KOPT-K1 (cell line): ENCODE data around the gene CLDN6.

Experiments
- H3K27ac ChIP-seq: fragments of 200-600 bp; sonication (generic); 2 replicates; pipeline ENCODE4 v1.5.1; 2016; ENCODE audit warnings: antibody characterized with exemption, mild to moderate bottlenecking, low read depth, low read length; ENCODE audit not compliant: poor library complexity, severe bottlenecking
- H3K36me3 ChIP-seq: fragments of 200-600 bp; sonication (generic); 2 replicates; pipeline ENCODE4 v1.5.1; 2017; ENCODE audit warnings: antibody characterized with exemption, mild to moderate bottlenecking, low read length, moderate library complexity; ENCODE audit not compliant: insufficient read depth
- H3K9me3 ChIP-seq: fragments of 200-600 bp; sonication (generic); 2 replicates; pipeline ENCODE4 v1.5.1; 2017; ENCODE audit warnings: antibody characterized with exemption, low read length, mild to moderate bottlenecking; ENCODE audit not compliant: insufficient read depth, poor library complexity, severe bottlenecking

The CLDN6 gene

DNA sequence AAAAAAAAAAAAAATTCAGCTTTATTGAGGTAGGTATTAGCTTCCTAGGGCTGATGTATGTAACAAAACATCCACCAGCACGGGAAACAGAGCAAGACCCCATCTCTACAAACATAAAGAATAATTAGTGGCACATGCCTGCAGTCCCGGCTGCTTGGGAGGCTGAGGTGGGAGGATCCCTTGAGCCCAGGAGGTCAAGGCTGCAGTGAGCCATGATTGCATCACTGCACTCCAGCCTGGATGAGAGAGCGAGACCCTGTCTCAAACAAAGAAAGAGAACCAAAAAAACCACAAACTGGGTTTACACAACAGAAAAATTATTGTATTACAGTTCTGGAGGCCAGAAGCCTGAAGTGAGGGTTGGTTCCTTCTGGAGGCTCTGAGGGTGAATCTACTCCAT lies 24.4 kb upstream of the CLDN6 start:
- H3K9me3 ChIP-seq: no peaks in the 10 kb centered on the region
- H3K36me3 ChIP-seq: no peaks in the 10 kb centered on the region
- no peak overlapping the region for H3K27ac ChIP-seq

DNA sequence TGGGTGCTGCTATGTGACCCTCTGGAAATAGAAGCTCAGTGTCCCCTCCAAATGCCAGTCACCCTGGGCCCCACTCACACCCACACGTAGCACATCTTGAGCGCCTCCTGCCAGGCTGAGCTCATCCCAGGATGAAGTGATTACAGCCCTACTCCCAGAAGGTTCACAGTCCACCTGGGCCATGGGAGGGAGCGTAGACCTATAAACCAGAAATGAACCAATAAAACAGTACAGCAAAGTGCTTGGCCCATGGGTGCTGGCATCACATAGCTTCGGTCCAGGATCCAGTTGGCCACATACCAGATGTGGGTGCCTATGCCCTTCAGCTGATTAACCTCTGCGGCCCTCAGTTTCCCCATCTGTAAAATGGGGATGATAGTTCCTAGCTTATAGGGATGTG lies 20.9 kb upstream of the CLDN6 start:
- Histone ChIP-seq H3K27ac (no peak overlapping the region), H3K9me3 (no peaks in the 10 kb centered on the region), H3K36me3 (no peaks in the 10 kb centered on the region)

DNA sequence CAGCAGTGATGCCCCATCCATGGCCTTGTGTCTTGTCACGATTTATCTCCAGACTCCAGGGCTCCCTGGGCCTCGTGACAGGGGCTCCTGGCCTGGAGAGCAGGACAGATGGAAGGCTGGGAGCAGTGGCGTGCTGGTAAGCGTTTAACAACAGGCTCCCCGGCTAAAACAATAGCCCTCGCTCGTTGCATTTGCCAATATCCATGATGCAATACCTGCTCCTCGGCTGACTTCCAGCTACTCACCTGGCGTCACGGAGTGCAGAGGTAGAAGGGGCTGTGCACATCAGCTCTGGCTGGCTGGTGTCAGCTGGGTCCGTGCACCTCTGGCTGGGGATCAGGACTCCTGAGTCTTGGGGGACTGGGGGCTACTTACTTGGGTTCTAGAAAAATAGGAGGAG lies 20.3 kb upstream of the CLDN6 start:
- Histone ChIP-seq H3K36me3 (no peaks in the 10 kb centered on the region), H3K9me3 (no peaks in the 10 kb centered on the region), H3K27ac (no peak overlapping the region)

DNA sequence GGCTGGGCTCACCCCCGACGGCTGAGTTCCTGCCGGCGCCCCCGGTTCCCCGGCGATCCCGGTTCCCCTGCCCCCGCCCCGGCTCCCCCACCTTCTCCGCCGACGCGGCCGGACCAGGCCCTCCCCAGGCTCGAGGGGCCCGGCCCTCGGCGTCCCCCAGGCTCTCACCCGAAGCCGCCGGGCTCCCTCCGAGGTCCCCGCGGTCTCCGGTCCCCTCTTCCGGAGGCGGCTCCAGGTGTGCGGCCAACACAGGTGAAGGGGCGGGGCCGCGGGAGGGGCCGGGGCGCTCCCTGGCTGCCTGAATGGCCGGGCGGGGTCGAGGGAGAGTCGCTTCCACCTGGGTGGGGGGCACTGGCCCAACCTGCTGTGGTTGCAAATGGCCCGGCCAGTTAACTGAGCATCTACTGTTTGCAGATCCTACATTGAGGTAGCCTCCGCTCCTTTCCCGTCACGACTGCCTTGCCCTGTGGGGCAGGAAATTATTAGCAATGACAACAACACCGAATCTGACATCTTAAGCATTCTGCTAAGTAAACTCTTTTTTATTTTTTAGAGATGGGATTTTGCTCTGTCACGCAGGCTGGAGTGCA lies 18.8 kb upstream of the CLDN6 start, which contains the start of gene BICDL2:
TSS of gene BICDL2 (minus strand) at position 219 of the 590 bp plus-strand sequence. CDS start 1,448 bp downstream, outside the sequence.
- Histone ChIP-seq H3K27ac (no peak within 1 kb of the TSS), H3K36me3 (no peaks in the 10 kb centered on the region), H3K9me3 (no peaks in the 10 kb centered on the region)

DNA sequence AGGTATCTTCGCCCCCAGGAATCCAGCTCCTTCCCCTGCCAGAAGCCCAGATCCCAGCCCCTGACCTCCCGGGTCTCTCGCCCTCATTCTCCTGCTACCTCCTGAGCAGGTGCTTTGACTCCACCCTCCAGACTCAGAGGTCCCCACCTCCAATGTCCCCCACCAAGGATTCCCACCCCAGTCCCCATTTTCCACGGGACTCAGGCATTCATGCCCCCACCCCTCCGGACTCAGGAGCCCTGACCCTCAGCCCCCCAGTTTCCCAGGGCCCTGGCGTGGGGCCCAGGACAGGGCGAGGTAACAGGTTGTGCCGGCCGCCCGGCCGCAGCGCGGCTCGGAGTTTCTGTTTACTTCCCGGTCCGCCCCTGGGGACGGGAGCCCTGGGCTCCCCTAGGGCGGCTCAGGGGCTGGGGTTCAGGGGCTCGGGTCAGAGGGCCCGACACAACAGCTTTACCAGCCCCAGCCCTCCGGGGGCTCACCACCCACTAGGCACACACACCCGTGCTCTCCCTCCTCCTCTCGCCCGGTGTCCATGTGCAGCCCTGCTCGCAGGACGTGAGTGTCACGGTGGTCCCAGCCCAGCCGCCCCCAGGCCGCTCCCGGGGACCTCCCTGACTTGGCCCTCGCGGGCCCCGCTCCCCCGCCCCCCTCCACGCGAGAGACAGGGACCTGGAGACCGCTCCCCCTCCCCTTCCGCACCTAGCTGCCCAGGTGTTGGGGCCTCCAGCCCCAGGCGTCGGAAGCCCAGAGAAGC lies 18.2 kb upstream of the CLDN6 start:
- no peaks in the 10 kb centered on the region for H3K36me3 ChIP-seq
- H3K27ac ChIP-seq: no peak overlapping the region
- no peaks in the 10 kb centered on the region for H3K9me3 ChIP-seq

DNA sequence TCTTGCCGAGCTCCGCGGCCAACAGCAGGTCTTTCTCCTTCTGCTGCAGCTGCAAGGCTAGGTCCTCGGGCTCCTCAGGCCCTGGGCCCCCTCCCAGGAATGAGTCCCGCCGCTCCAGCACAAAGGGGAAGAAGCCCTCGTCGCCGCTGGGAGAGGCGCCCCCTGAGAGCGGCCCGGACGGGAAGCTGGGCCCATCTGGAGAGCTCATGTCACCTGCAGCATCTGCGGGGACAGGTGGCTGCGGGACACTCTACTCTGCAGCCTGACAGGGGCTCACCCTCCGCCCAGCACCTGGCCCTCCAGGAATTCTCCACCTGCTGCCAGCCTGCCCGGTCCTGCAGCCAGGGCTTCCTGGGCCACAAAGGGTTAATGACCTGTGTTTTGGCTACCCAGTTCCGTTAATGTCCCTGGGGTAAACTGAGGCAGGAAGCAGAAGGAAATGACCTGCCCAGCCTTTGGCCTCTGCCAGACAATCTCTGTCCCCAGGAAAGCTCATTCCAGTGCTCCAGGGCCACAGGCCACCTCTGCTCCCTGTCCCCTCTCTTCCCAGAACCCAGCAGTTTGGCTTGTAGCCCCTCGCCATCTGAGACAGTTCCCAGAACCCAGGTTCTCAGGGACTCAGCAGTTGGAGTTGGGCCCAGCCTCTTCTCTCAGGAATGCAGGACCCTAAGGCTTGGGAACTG lies 17.4 kb upstream of the CLDN6 start:
- no peaks in the 10 kb centered on the region for H3K9me3 ChIP-seq
- H3K27ac ChIP-seq: no peak overlapping the region

DNA sequence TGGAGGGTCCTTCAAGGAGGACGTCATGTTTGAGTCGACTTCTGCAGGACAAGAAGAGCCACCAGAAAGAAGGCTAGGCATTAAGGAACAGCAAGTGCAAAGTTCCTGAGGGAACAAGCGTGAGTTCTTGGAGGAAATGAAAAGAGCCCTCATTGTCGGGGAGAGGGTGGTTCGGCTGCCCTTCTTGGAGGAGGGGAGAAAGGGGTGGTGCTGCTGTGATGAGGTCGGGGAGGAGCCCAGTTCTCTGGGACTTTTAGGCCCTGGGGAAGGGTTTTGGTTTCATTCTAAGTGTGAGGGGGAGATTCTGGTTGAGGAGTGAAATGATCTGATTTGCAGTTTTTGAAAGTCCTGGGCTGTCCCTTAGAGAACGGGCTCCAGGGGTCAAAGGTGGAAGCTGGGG lies 14.6 kb upstream of the CLDN6 start:
- H3K27ac ChIP-seq: no peak overlapping the region
- no peaks in the 10 kb centered on the region for H3K36me3 ChIP-seq
- H3K9me3 ChIP-seq: no peaks in the 10 kb centered on the region

More for the DNA sequence above, 17.4 kb upstream of the CLDN6 start:
- H3K36me3 ChIP-seq: no peaks in the 10 kb centered on the region

DNA sequence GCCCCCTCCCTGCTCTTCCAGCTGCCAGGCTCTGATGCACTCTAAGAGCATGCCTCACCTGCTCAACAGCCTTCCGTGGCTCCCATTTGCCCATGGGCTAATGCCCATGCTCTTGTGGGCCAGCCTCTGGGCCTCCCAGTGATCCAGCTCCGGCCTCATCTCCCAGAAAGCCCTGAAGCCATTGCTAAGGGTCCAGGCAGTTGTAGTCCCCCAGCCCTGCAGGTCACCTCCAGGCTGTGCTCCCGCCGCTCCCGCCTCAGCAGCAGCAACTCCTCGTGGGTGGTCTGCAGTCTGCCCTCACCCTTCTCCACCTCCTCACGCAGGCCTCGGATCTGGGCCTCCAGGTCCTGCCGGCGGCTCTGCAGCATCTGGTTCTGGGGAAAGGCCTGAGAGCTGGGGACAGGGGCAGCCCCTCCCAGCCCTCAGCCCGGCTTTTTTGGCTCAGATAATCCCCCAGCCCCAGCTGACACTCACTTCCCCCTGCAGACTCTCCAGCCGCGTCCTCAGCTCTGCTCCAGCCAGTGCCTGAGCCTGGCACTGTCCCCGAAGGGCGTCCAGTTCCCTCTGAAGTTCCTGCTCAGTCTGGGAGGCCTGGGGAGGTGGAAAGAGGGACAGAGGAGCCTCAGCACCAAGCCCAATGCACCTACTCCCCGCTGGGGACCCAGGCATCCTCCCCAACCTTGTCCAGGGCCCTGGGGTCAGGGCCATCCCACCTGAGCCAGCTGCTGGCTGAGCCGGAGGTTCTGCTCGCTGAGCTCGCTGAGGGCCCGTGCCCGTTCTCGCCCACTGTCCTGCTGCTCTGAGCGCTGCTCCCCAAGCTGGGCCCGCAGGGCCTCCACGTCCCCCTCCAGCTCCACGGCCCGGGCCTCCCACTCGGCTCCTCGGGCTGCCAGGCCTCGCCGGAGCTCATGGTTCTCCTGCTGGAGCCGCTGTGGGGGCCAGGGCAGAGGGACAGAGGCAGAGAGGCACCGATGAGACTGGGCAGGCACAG lies 12.5 kb upstream of the CLDN6 start:
- no peaks in the 10 kb centered on the region for H3K9me3 ChIP-seq
- H3K27ac ChIP-seq: no peak overlapping the region
- H3K36me3 ChIP-seq: peaks cover 20% of the 10 kb centered on the region

DNA sequence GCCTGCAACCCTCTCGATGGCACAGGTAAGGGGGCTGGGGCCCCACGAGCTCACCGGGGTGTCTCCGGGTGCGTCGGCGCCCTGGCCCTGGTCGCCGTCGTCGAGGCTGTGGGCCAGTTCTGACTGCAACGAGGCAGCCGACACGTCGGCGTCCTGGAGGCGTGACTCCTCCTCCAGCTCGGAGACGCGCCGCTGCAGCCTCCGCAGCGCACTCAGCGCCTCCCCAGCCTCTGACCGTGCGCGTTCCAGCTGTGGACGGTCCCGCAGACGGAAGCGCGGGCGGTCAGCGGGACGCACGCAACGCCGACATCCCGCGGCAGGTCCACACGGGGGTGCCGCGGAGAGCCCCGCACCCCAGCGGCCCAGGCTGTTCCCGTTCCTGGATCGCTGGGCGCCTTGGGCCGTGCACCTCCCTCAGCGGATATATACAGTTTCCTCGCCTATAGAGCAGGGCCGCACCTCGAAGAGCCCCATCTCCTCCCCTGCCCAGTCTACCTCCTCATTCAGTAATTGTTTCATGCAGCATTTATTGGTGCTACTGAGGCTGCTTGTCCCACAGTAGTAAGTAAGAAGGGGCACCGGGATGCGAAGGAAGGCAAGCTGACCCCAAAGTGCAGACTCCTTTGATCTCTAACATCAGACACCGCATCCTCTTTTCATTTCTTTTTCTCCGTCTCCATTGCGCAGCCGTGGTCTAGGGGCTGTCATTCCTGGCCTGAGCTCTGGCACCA lies 11.7 kb upstream of the CLDN6 start:
- H3K9me3 ChIP-seq: no peaks in the 10 kb centered on the region
- H3K27ac ChIP-seq: no peak overlapping the region
- H3K36me3 ChIP-seq: peaks cover 24% of the 10 kb centered on the region

DNA sequence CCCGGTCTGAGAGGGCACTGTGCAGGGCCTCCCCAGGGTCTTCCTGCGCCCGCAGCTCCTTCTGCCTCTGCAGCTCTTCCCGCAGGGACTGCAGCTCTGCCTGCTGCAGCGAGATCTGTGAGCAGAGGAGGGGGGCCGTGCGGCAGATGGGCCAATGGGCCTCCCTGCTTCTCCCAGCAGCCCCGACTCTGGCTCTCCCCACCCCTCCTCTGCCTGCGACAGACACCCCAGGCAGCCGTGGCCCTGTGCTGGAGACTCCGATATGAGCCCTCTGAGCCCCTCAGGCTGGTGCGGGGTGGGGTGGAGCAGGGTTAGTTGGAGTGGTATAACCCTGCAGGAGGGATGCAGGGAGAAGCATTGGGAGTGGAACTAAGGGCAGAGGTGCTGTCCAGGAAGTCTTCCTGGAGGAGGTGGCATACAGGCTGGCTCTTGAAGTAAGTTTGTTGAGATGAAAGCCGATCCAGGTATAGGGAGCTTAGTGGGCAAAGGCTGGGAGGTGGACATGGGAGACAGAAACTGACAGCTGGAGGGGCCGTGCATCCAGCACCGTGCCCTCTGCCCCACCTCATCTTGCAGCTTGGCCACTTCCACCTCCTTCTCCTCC lies 10.8 kb upstream of the CLDN6 start:
- no peaks in the 10 kb centered on the region for H3K9me3 ChIP-seq
- H3K27ac ChIP-seq: no peak overlapping the region
- peaks cover 24% of the 10 kb centered on the region for H3K36me3 ChIP-seq

DNA sequence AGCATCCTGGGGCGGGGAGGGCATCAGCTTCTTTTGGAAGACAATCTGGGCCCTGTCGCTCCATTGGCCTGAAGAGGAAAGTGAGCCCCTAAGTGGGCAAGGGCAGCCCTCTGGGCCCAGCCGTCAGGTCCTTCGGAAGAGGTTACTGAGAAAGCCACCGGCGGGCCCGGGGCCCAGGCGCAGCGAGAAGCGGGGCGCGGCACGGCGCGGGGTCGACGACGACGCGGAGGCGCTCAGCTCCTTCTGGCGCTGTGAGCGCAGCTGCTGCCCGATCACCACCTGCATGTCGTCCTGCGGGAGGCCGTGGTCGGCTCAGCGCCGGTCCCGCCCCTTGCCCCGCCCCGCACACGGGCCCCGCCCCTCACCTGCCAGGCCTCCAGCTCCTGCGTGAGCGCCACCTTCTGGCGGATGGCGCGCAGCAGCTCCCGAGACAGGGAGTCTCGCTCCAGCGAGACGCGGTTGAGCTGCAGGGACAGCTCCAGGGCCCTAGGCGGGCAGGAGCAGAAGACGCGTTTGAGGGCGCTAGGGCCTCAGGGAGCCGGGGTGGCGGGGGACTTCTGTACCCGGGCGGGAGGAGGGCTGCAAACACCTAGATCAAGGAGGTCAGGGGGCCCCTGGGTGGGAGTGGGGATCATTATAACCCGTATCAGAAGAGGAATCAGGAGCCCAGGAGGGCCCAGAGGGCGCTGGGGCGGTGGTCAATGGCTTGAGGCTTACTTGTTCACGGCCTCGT lies 10.2 kb upstream of the CLDN6 start:
- Histone ChIP-seq H3K36me3 (peaks cover 24% of the 10 kb centered on the region), H3K27ac (no peak overlapping the region), H3K9me3 (no peaks in the 10 kb centered on the region)

DNA sequence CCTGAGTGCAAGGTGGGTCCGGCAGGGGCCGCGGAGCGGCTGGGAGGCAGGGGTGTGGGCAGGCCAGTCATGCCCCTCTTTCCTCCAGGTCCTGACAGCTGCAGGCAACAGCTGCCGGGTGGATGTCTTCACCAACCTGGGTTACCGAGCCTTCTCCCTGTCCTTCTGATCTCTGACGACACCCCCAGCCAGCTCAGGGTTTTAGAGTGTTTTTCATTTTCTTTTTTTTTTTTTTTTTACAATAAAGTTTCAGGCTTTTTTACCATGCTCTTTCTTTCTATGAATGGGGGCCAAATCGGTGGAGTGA lies 9.5 kb upstream of the CLDN6 start:
- Histone ChIP-seq H3K9me3 (no peaks in the 10 kb centered on the region), H3K27ac (no peak overlapping the region), H3K36me3 (peaks cover 24% of the 10 kb centered on the region)

DNA sequence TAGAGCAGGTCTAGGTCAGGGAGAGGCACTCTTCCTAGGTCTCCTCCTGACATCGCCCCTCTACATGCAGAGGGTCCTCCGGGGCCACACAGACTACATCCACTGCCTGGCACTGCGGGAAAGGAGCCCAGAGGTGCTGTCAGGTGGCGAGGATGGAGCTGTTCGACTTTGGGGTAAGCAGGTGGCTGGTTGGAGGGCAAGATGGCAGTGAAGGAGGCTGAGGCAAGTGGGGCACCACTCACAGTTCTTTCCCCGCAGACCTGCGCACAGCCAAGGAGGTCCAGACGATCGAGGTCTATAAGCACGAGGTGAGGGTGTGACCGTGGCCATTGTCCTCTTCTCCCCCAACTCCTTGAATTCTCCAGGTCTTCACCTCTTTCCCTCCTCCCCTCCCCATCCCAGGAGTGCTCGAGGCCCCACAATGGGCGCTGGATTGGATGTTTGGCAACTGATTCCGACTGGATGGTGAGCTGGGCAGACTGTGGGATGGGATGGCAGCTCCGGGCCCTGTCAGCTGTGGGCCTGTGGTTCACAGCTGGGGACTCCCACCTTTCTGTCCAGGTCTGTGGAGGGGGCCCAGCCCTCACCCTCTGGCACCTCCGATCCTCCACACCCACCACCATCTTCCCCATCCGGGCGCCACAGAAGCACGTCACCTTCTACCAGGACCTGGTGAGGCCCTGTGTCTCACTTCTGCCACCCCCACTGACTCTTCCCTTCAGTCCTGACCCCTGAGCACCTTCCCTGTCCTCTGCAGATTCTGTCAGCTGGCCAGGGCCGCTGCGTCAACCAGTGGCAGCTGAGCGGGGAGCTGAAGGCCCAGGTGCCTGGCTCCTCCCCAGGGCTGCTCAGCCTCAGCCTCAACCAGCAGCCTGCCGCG lies 8.9 kb upstream of the CLDN6 start:
- H3K9me3 ChIP-seq: no peaks in the 10 kb centered on the region
- no peak overlapping the region for H3K27ac ChIP-seq
- peaks cover 24% of the 10 kb centered on the region for H3K36me3 ChIP-seq
